Measurements from ENCODE around the gene PKNOX2. TPM values are rescaled to one million over a fixed set of nuclear protein-coding genes. Genes with fewer than 3 reads are reported as not detected.

Gene PKNOX2
- total RNA-seq, 4 donors from 2014 or later, result 1.5 to 8.2 (median 3.6) TPM

DNA sequence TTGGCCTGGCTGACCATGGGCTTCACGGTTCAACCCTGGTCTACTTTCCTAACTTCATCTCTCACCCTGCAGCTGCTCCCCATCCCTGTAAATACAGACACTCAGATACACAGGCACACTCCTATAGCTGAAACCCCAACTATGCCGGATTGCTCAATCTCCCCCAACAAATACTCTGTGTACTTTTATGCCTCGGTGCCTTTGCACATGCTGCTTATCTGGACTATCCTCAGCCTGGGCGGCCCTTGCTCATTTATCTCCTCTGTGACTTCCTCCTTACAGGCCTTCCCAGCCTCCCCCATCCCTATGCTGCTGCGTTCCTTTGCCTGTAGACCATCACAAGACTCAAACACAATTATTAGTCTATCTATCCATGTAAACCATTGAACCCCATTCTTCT is 76.6 kb downstream of the PKNOX2 start:
- H3K4me3 ChIP-seq, result no peak overlapping the region
- 90% methylated on average over 5 of the region's 5 CpGs for WGBS
- no peaks in the 10 kb centered on the region for H3K9me3 ChIP-seq
- no peaks in the 10 kb centered on the region for H3K27me3 ChIP-seq
- H3K27ac ChIP-seq, result no peak overlapping the region
- no peaks in the 10 kb centered on the region for H3K4me1 ChIP-seq
- no peaks in the 10 kb centered on the region for H3K36me3 ChIP-seq
- TF ChIP-seq EP300 (IDR thresholded peaks at IDR 0.05) (no peak), POLR2A (IDR thresholded peaks at IDR 0.05) (no peak), POLR2AphosphoS5 (IDR thresholded peaks at IDR 0.05) (no peak)
- TF ChIP-seq, protein P1, sequence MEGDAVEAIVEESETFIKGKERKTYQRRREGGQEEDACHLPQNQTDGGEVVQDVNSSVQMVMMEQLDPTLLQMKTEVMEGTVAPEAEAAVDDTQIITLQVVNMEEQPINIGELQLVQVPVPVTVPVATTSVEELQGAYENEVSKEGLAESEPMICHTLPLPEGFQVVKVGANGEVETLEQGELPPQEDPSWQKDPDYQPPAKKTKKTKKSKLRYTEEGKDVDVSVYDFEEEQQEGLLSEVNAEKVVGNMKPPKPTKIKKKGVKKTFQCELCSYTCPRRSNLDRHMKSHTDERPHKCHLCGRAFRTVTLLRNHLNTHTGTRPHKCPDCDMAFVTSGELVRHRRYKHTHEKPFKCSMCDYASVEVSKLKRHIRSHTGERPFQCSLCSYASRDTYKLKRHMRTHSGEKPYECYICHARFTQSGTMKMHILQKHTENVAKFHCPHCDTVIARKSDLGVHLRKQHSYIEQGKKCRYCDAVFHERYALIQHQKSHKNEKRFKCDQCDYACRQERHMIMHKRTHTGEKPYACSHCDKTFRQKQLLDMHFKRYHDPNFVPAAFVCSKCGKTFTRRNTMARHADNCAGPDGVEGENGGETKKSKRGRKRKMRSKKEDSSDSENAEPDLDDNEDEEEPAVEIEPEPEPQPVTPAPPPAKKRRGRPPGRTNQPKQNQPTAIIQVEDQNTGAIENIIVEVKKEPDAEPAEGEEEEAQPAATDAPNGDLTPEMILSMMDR (IDR thresholded peaks at IDR 0.05), result no peak
- no peak for DNase-seq (ENCODE audit: low spot score in 2 of 2)

DNA sequence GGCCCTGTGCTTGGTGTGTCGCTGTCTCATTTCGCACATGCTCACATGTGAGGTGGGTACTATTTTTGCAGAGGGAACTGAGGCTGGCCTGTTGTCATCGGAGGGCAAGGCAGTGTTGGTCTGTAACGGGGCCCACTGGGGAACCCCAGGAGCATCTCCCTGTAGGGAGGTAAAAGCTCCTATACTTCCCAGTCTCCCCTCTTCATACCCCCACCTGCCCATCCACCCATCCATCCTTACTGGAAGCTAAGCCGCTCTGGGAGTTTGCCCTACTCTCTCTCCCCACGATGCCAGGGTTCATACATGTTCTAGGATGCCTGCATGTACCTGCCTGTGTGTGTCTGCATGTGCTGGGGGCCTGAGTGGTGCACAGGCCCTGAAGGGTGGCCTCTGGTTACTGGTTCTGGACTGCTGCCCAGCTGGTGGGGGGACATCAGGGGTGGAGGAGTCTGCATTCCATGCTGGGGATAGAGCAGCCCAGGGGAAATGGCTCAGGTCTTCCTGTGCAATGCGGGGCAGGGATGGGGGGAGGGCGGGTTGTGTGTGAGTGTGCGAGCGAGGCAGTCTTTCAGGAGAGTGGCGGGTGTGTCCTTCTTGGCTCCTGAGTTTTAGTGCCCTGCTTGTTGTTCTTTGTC is 77.7 kb downstream of the PKNOX2 start:
- no peak for TF ChIP-seq POLR2A (IDR thresholded peaks at IDR 0.05)
- TF ChIP-seq POLR2AphosphoS5 (IDR thresholded peaks at IDR 0.05), result no peak
- TF ChIP-seq, protein P1 (IDR thresholded peaks at IDR 0.05), result no peak
- no peak for TF ChIP-seq EP300 (IDR thresholded peaks at IDR 0.05)
- no peak for DNase-seq (ENCODE audit: low spot score in 2 of 2)
- WGBS, result 71% methylated on average over 11 of the region's 11 CpGs
- no peaks in the 10 kb centered on the region for H3K36me3 ChIP-seq
- H3K27ac ChIP-seq, result no peak overlapping the region
- no peak overlapping the region for H3K4me3 ChIP-seq
- H3K27me3 ChIP-seq, result no peaks in the 10 kb centered on the region
- H3K4me1 ChIP-seq, result no peaks in the 10 kb centered on the region
- no peaks in the 10 kb centered on the region for H3K9me3 ChIP-seq

DNA sequence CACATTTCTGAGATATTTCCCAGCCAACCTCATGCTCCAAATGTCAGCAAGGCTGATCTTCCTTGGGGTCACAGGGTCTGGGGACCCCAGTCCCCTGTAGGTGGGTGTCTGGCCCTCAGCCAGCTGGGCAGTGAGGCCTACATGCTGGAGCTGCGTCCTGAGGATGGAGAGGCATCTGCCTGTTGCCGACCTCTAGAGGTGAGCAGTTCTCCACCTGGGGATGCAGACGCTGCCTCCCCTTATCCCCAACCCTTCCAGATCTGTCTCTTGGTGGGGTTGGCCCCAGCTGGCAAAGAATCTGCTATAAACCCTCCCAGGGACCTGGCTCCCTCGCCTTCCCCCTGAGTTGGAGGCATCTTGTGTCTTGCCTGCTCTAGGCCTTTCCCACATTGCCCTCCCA is 79.6 kb downstream of the PKNOX2 start:
- WGBS, result 100% methylated on average over 1 of the region's 4 CpGs
- no peak for TF ChIP-seq EP300 (IDR thresholded peaks at IDR 0.05)
- Histone ChIP-seq H3K36me3 (no peaks in the 10 kb centered on the region), H3K9me3 (no peaks in the 10 kb centered on the region), H3K4me3 (no peak overlapping the region), H3K27me3 (no peaks in the 10 kb centered on the region), H3K4me1 (no peaks in the 10 kb centered on the region), H3K27ac (no peak overlapping the region)
- no peak for DNase-seq (ENCODE audit: low spot score in 2 of 2)

DNA sequence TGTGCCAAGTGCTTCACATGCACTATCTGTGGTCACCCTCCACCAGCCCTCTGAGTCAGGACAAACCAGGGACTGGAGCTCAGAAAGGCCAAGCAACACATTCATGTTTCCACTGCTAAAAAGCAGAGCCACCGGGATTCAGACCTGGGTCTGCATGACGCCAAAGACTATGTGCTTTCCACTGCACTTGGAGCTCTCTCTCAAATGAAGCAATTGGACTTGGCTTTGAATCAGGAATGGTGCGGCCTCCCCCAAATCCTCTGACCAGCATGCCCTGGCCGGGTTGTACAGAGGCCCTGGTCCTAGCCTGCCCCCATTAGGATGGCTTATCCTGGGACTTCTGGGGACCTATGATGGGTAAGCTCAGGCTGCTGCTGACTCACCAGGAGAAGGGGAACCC is 80.7 kb downstream of the PKNOX2 start:
- TF ChIP-seq, protein P1 (IDR thresholded peaks at IDR 0.05), result no peak
- TF ChIP-seq POLR2A (IDR thresholded peaks at IDR 0.05) (no peak), EP300 (IDR thresholded peaks at IDR 0.05) (no peak), POLR2AphosphoS5 (IDR thresholded peaks at IDR 0.05) (no peak)
- Histone ChIP-seq H3K27me3 (no peaks in the 10 kb centered on the region), H3K36me3 (no peaks in the 10 kb centered on the region), H3K4me1 (no peaks in the 10 kb centered on the region), H3K4me3 (no peak overlapping the region), H3K27ac (no peak overlapping the region), H3K9me3 (no peaks in the 10 kb centered on the region)
- WGBS, result 92% methylated on average over 4 of the region's 4 CpGs
- no peak for DNase-seq (ENCODE audit: low spot score in 2 of 2)

DNA sequence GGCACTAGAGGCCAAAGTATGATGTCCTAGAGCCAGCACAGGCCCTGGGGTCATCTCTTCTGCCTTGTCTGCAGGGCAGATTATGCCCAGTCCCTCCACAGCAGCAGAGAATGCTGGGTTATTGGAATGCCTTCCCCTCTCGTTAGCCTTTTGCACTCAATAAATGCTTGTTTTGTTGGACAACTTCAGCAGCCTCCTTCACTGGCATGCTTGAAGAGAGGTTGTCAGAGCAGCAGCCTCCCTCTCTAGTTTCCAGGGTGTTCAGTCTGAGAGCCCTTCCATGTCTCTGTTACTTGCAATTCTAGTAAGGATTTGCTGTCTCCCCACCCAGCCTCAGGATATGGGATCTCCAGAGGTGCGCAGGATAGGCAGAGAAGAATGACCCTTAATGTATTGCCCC is 82.9 kb downstream of the PKNOX2 start:
- WGBS, result 80% methylated on average over 2 of the region's 2 CpGs
- Histone ChIP-seq H3K4me3 (no peak overlapping the region), H3K9me3 (no peaks in the 10 kb centered on the region), H3K27ac (no peak overlapping the region), H3K4me1 (no peaks in the 10 kb centered on the region), H3K36me3 (no peaks in the 10 kb centered on the region), H3K27me3 (no peaks in the 10 kb centered on the region)
- no peak for TF ChIP-seq POLR2A (IDR thresholded peaks at IDR 0.05)
- TF ChIP-seq EP300 (IDR thresholded peaks at IDR 0.05), result no peak
- TF ChIP-seq, protein P1 (IDR thresholded peaks at IDR 0.05), result no peak
- no peak for TF ChIP-seq POLR2AphosphoS5 (IDR thresholded peaks at IDR 0.05)
- DNase-seq (ENCODE audit: low spot score in 2 of 2), result no peak

Measured in suprapubic skin (tissue), 4 donors.